Measurements from ENCODE around the gene CDC27. TPM values are rescaled to one million over a fixed set of nuclear protein-coding genes. Genes with fewer than 3 reads are reported as not detected.
A peak's percentile ranks its signal among the peaks of the same experiment; 100 is the strongest.

The CDC27 gene
- total RNA-seq, 1 experiment from 2014 or later: 92.6 TPM

DNA sequence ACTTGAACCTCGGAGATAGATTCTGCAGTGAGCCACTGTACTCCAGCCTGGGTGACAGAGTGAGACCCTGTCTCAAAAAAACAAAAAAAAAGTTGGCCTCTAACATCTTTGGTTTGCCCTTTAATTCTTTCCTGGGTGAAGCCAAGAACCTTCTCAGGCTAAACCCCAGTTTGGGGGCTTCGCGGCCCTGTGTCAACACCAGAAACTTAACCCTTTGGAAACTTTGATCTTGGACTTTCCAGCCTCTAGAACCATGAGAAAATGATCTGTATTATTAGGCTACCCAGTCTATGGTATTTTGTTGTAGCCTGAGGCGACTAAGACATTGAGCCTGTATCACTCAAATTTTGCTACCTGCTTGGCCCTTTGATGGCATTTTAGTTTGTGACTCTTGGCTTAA, 86.2 kb downstream of the CDC27 start:
- CTCF ChIA-PET: interaction anchor here (0.6 kb wide), 1 partner anchor 515 kb away, joined by 3 read pairs; no protein-coding TSS in a partner anchor

DNA sequence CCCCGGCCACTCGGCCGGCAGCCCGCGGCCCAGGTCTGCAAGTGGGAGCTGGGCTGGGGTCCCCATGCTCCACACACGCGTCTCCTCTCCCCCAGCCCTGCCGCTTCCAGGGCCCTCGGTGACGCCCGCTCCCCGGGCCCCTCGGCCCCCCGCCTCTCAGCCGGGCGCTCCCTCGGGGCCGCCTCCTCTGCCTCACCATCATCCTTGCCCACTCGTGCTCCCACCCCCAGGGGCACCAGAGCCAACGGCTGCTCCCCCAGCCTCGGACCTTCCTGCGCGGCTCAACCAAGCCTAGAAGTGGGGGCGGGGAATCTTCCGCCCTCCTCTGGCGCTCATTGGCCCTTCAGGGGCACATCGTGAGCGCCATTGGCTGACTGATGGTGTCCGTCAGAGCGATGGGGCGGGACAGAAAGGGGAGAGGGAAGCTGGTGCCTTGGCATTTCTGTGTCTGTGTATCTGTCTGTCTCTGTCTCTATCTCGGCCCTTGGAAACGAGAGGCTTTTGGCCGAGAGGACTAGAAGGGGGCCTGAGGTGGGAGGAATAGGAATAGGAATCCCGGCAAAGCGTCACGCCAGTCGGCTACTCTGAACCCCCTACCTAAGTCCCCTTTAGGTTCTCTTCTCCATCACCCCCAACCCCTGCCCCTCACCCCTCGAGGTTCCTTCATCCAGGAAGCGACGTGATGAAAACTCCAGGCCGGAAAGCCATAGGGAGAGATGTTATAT, 88.9 kb downstream of the CDC27 start:
- ChIA-PET POLR2A (no interaction called here), CTCF (interaction anchor here (1.1 kb wide), 1 partner anchor 215 kb away, joined by 3 read pairs; no protein-coding TSS in a partner anchor)
- Histone ChIP-seq H3K9me3 (no peaks in the 10 kb centered on the region), H3K27me3 (replicated peaks; ENCODE audit: control insufficient read depth, insufficient read depth, low read length) (no peaks in the 10 kb centered on the region), H3K36me3 (ENCODE audit: control insufficient read depth, insufficient read depth, low read length) (no peaks in the 10 kb centered on the region), H3K4me1 (no peaks in the 10 kb centered on the region), H3K4me3 (ENCODE audit: low read depth, low read length) (peak overlapping the region; percentile 84)
- Mint-ChIP-seq H3K4me1 (ENCODE audit: low read depth, unreplicated experiment) (no peaks in the 10 kb centered on the region), H3K27ac (ENCODE audit: unreplicated experiment) (peak overlapping the region; percentile 89), H3K9me3 (ENCODE audit: unreplicated experiment) (no peaks in the 10 kb centered on the region), H3K27me3 (ENCODE audit: insufficient read depth, unreplicated experiment) (no peaks in the 10 kb centered on the region), H3K36me3 (ENCODE audit: insufficient read depth, unreplicated experiment) (peaks cover 6% of the 10 kb centered on the region), H3K4me3 (ENCODE audit: unreplicated experiment) (peak overlapping the region; percentile 81)
- peak; percentile 95 for DNase-seq
- intact Hi-C loops (cut with micrococcal nuclease; ENCODE audit: unreplicated experiment): loop anchor here (2.0 kb wide), 1 partner anchor 33 kb away; no protein-coding TSS in a partner anchor
- TF ChIP-seq, protein P1, sequence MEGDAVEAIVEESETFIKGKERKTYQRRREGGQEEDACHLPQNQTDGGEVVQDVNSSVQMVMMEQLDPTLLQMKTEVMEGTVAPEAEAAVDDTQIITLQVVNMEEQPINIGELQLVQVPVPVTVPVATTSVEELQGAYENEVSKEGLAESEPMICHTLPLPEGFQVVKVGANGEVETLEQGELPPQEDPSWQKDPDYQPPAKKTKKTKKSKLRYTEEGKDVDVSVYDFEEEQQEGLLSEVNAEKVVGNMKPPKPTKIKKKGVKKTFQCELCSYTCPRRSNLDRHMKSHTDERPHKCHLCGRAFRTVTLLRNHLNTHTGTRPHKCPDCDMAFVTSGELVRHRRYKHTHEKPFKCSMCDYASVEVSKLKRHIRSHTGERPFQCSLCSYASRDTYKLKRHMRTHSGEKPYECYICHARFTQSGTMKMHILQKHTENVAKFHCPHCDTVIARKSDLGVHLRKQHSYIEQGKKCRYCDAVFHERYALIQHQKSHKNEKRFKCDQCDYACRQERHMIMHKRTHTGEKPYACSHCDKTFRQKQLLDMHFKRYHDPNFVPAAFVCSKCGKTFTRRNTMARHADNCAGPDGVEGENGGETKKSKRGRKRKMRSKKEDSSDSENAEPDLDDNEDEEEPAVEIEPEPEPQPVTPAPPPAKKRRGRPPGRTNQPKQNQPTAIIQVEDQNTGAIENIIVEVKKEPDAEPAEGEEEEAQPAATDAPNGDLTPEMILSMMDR (IDR thresholded peaks at IDR 0.05; ENCODE audit: insufficient read depth in 1 of 2, low read depth in 1 of 2, low read length in 1 of 2, severe bottlenecking in 1 of 2, unreplicated experiment in 1 of 2): no peak
- BruUV-seq (replicated peaks): no TSS peak

More for the DNA sequence above, 86.2 kb downstream of the CDC27 start:
- no peaks in the 10 kb centered on the region for H3K4me1 Mint-ChIP-seq (ENCODE audit: low read depth, unreplicated experiment)
- POLR2A ChIA-PET: no interaction called here
- no TSS peak for BruUV-seq (replicated peaks)
- Histone ChIP-seq H3K4me3 (ENCODE audit: low read depth, low read length) (no peak overlapping the region), H3K27me3 (replicated peaks; ENCODE audit: control insufficient read depth, insufficient read depth, low read length) (no peaks in the 10 kb centered on the region), H3K9me3 (no peaks in the 10 kb centered on the region), H3K36me3 (ENCODE audit: control insufficient read depth, insufficient read depth, low read length) (no peaks in the 10 kb centered on the region), H3K4me1 (no peaks in the 10 kb centered on the region)
- intact Hi-C loops (cut with micrococcal nuclease; ENCODE audit: unreplicated experiment): no loop called here
- TF ChIP-seq, protein P1 (IDR thresholded peaks at IDR 0.05; ENCODE audit: insufficient read depth in 1 of 2, low read depth in 1 of 2, low read length in 1 of 2, severe bottlenecking in 1 of 2, unreplicated experiment in 1 of 2): no peak
- H3K36me3 Mint-ChIP-seq (ENCODE audit: insufficient read depth, unreplicated experiment): peaks cover 6% of the 10 kb centered on the region
- H3K27me3 Mint-ChIP-seq (ENCODE audit: insufficient read depth, unreplicated experiment): no peaks in the 10 kb centered on the region
- no peak overlapping the region for H3K27ac Mint-ChIP-seq (ENCODE audit: unreplicated experiment)
- H3K9me3 Mint-ChIP-seq (ENCODE audit: unreplicated experiment): no peaks in the 10 kb centered on the region
- H3K4me3 Mint-ChIP-seq (ENCODE audit: unreplicated experiment): no peak overlapping the region
- no peak for DNase-seq

DNA sequence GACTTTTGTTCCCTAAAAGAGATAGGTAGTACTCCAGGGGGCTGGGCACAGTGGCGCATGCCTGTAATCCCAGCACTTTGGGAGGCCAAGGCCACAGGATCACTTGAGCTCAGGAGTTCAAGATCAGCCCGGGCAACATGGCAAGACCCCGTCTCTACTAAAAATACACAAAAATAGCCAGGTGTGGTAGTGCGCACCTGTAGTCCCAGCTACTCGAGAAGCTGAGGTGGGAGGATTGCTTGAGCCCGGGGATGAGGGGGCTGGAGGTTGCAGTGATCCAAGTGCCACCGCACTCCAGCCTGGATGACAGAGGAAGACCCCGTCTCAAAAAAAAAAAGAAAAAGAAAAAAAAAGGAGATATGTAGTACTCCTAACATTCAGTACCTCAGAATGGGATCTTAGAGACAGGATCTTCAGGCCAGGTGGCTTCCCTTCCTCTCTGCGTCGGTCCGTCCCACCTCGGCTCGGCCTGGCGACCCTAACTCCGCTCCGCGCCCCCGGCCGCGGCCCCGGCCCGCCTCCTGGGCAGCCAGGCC, 89.6 kb downstream of the CDC27 start:
- Histone ChIP-seq H3K36me3 (ENCODE audit: control insufficient read depth, insufficient read depth, low read length) (no peaks in the 10 kb centered on the region), H3K27me3 (replicated peaks; ENCODE audit: control insufficient read depth, insufficient read depth, low read length) (no peaks in the 10 kb centered on the region), H3K4me1 (no peaks in the 10 kb centered on the region), H3K4me3 (ENCODE audit: low read depth, low read length) (peak overlapping the region; percentile 84), H3K9me3 (no peaks in the 10 kb centered on the region)
- CTCF ChIA-PET: interaction anchor here (1.1 kb wide), 1 partner anchor 216 kb away, joined by 3 read pairs; no protein-coding TSS in a partner anchor
- intact Hi-C loops (cut with micrococcal nuclease; ENCODE audit: unreplicated experiment): no loop called here
- POLR2A ChIA-PET: no interaction called here
- Mint-ChIP-seq H3K27me3 (ENCODE audit: insufficient read depth, unreplicated experiment) (no peaks in the 10 kb centered on the region), H3K4me3 (ENCODE audit: unreplicated experiment) (peak overlapping the region; percentile 81), H3K9me3 (ENCODE audit: unreplicated experiment) (no peaks in the 10 kb centered on the region), H3K27ac (ENCODE audit: unreplicated experiment) (peak overlapping the region; percentile 89), H3K36me3 (ENCODE audit: insufficient read depth, unreplicated experiment) (peaks cover 6% of the 10 kb centered on the region), H3K4me1 (ENCODE audit: low read depth, unreplicated experiment) (no peaks in the 10 kb centered on the region)
- DNase-seq: no peak
- BruUV-seq (replicated peaks): no TSS peak
- TF ChIP-seq, protein P1 (IDR thresholded peaks at IDR 0.05; ENCODE audit: insufficient read depth in 1 of 2, low read depth in 1 of 2, low read length in 1 of 2, severe bottlenecking in 1 of 2, unreplicated experiment in 1 of 2): no peak

Measured in Caco-2 (cell line).